A549 (cell line): Measurements from ENCODE around the gene KRT77. TPM values are rescaled to one million over a fixed set of nuclear protein-coding genes. Genes with fewer than 3 reads are reported as not detected.
A peak's percentile ranks its signal among the peaks of the same experiment; 100 is the strongest.

Source experiments
- ATAC-seq, 2 experiments: fragments of 200-7000 bp in 1 of 2; fragments of >200 bp in 1 of 2; cut with Nextera tagmentation in 1 of 2; cut with Tn5 transposase in 1 of 2; 3 replicates each; pipeline versions ENCODE4 v1.8.0 to v1.9.1; 2018 to 2020; ENCODE audit warnings: mild to moderate bottlenecking in 1 of 2, moderate library complexity in 1 of 2
- CTCF ChIA-PET: fragments of 300-600 bp; sonication (Branson Sonifier 250); formaldehyde crosslinking; extraction: SDS; loops from one replicate; lab custom pipeline; 2021; ENCODE audit warnings: antibody characterized with exemption, inconsistent platforms; lab: Yijun Ruan, JAX
- POLR2A ChIA-PET: fragments of 350-600 bp; formaldehyde crosslinking; extraction: SDS; loops from one replicate; lab custom pipeline; 2021; ENCODE audit warnings: antibody characterized with exemption, inconsistent platforms; lab: Yijun Ruan, JAX
- DNase-seq, 2 experiments: peaks; one replicate each; pipeline versions ENCODE4 v3.0.0 to v3.0.0-alpha.2; 2011 to 2016; ENCODE audit warnings: low read depth in 1 of 2, low spot score in 1 of 2
- FAIRE-seq: peaks from 2 replicates; lab custom pipeline; 2011; peaks lifted over from hg19 to GRCh38; lab: Jason Lieb, UNC
- H3K27ac ChIP-seq, 2 experiments: fragments of >200 bp; sonication (Bioruptor Twin); formaldehyde crosslinking; 3 replicates each; pipeline ENCODE4 v1.5.1; 2016 to 2017
- H3K4me1 ChIP-seq: fragments of >200 bp; sonication (Bioruptor Twin); formaldehyde crosslinking; 3 replicates; pipeline ENCODE4 v1.6.1; 2016
- H3K4me2 ChIP-seq: fragments of >200 bp; sonication (Bioruptor Twin); formaldehyde crosslinking; 3 replicates; pipeline ENCODE4 v1.6.1; 2016
- H3K4me3 ChIP-seq: fragments of >200 bp; sonication (Bioruptor Twin); formaldehyde crosslinking; 3 replicates; pipeline ENCODE4 v1.5.1; 2016
- H3K9me3 ChIP-seq: fragments of >200 bp; sonication (Bioruptor Twin); formaldehyde crosslinking; 3 replicates; pipeline ENCODE4 v1.6.1; 2016
- CBX2 ChIP-seq: fragments of 200-600 bp; sonication (generic); IDR thresholded peaks from 2 replicates; pipeline ENCODE4 v1.6.1; 2016; ENCODE audit warnings: low read depth, mild to moderate bottlenecking, borderline replicate concordance
- CEBPB ChIP-seq, 2 experiments: fragments of >200 bp in 1 of 2; sonication (Bioruptor Twin) in 1 of 2; formaldehyde crosslinking in 1 of 2; IDR thresholded peaks; 2 replicates each; pipeline ENCODE4 v1.6.1; 2012 to 2016
- EHMT2 ChIP-seq: fragments of 200-600 bp; sonication (generic); IDR thresholded peaks from 2 replicates; pipeline ENCODE4 v1.6.1; 2016; ENCODE audit warnings: antibody characterized with exemption, low read depth, mild to moderate bottlenecking, moderate library complexity
- EP300 ChIP-seq, 2 experiments: fragments of >200 bp; sonication (Bioruptor Twin); formaldehyde crosslinking; IDR thresholded peaks; 2 replicates in 1 of 2; 3 replicates in 1 of 2; pipeline ENCODE4 v1.6.1; 2016 to 2017
- JUNB ChIP-seq: fragments of >200 bp; sonication (Bioruptor Twin); formaldehyde crosslinking; IDR thresholded peaks from 2 replicates; pipeline ENCODE4 v1.6.1; 2016
- MAZ ChIP-seq: fragments of 150-350 bp; IDR thresholded peaks from 2 replicates; pipeline ENCODE4 v1.6.1; 2014; ENCODE audit warnings: antibody characterized with exemption, low read depth, low read length, borderline replicate concordance
- NR3C1 ChIP-seq: fragments of >200 bp; sonication (Bioruptor Twin); formaldehyde crosslinking; IDR thresholded peaks from 3 replicates; pipeline ENCODE4 v1.6.1; 2017
- RAD21 ChIP-seq, 2 experiments: fragments of >200 bp in 1 of 2; sonication (Bioruptor Twin) in 1 of 2; formaldehyde crosslinking in 1 of 2; IDR thresholded peaks in 1 of 2; conservative IDR thresholded peaks in 1 of 2; 2 replicates in 1 of 2; 3 replicates in 1 of 2; pipeline ENCODE4 v1.6.1; 2012 to 2018; ENCODE audit warnings: inconsistent platforms in 1 of 2
- SMC3 ChIP-seq: fragments of >200 bp; sonication (Bioruptor Twin); formaldehyde crosslinking; IDR thresholded peaks from 3 replicates; pipeline ENCODE4 v1.6.1; 2018; ENCODE audit warnings: inconsistent platforms
- TP53 ChIP-seq: fragments of 250-450 bp; sonication (Bioruptor Pico); IDR thresholded peaks from 2 replicates; pipeline ENCODE4 v1.5.0; 2021; ENCODE audit warnings: mild to moderate bottlenecking, moderate library complexity
- ZSCAN20 ChIP-seq: fragments of 250-450 bp; sonication (Bioruptor Pico); IDR thresholded peaks from 2 replicates; pipeline ENCODE4 v1.8.0; 2022; ENCODE audit warnings: mild to moderate bottlenecking, moderate library complexity
- WGBS: methylation state at CpG from one replicate; pipeline ENCODE4 v1.1.6; 2017; ENCODE audit errors: missing lambda C conversion rate; 5-methylcytosine and 5-hydroxymethylcytosine counted together
- polyA plus RNA-seq, 4 experiments: library from polyadenylated mRNA; depleted of rRNA in 3 of 4; stranded (reverse); fragments of >200 nt; fragmentation: RNase III in 1 of 4; extraction: RNeasy Plus Mini Kit Qiagen cat#74134 plus additional on column Dnase treatment in 1 of 4; gene quantifications; 2 replicates in 3 of 4; 3 replicates in 1 of 4; pipeline ENCODE4 v1.2.3, GENCODE V29; 2011 to 2017
- TF ChIP-seq, protein P1 (sequence below): fragments of >200 bp; sonication (Bioruptor Twin); formaldehyde crosslinking; IDR thresholded peaks from 3 replicates; pipeline ENCODE4 v1.5.1; 2016
- TF ChIP-seq, protein P2 (sequence below): fragments of 150-350 bp; IDR thresholded peaks from 2 replicates; pipeline ENCODE4 v1.6.1; 2014; ENCODE audit warnings: low read depth, mild to moderate bottlenecking, low read length
- TF ChIP-seq, protein P3 (sequence below): IDR thresholded peaks from 2 replicates; pipeline ENCODE4 v1.6.1; 2012
- TF ChIP-seq, protein P4 (sequence below): fragments of 200-600 bp; sonication (generic); IDR thresholded peaks from 2 replicates; pipeline ENCODE4 v1.6.1; 2016; ENCODE audit warnings: antibody characterized with exemption, mild to moderate bottlenecking, moderate library complexity

The KRT77 gene
- polyA plus RNA-seq, 2 of the 4 experiments (the other 2 are of a cell fraction): 0.03 TPM; not detected in 1

DNA sequence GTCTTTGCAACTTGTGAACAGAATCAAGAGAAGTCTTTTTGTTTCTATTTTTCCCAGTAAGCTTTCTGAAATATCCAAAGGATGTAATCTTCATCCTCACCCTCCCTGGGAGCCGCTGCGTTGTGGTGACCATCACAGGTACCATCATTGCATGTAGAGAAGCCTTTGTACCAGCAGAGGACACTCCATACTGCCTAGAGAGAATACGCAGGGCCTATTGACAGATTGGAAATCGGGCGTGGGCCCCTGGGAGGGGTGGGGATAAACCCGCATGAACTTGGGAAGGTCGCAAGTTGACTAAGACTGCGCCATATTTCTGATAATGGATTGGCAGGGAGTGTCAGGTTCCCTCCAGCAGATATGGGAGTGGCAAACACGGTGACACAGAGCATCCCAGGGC is 35.8 kb downstream of the KRT77 start:
- ATAC-seq: peak in 1 of 2 experiments; percentile 73; a peak in 3 of 6 replicates
- 67% methylated on average over 9 of the region's 9 CpGs for WGBS
- TF ChIP-seq, protein P1, sequence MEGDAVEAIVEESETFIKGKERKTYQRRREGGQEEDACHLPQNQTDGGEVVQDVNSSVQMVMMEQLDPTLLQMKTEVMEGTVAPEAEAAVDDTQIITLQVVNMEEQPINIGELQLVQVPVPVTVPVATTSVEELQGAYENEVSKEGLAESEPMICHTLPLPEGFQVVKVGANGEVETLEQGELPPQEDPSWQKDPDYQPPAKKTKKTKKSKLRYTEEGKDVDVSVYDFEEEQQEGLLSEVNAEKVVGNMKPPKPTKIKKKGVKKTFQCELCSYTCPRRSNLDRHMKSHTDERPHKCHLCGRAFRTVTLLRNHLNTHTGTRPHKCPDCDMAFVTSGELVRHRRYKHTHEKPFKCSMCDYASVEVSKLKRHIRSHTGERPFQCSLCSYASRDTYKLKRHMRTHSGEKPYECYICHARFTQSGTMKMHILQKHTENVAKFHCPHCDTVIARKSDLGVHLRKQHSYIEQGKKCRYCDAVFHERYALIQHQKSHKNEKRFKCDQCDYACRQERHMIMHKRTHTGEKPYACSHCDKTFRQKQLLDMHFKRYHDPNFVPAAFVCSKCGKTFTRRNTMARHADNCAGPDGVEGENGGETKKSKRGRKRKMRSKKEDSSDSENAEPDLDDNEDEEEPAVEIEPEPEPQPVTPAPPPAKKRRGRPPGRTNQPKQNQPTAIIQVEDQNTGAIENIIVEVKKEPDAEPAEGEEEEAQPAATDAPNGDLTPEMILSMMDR: peak; percentile 19; the same call in 1 of the 3 replicates
- TF ChIP-seq ZSCAN20 (CRISPR knock-in tag): no peak
- TF ChIP-seq JUNB: no peak
- TF ChIP-seq SMC3: peak; percentile 42
- TF ChIP-seq CBX2: no peak
- peak in 1 of 2 experiments; percentile 59; a peak in 3 of 5 replicates for TF ChIP-seq RAD21 (conservative IDR thresholded peaks at IDR 0.05 in 1 of 2, IDR thresholded peaks at IDR 0.05 in 1 of 2)
- no peak for TF ChIP-seq EHMT2
- ChIA-PET CTCF (interaction anchor here (0.7 to 2.0 kb wide), 6 partner anchors 19 to 207 kb away, joined by 3 to 8 read pairs (median 3); no protein-coding TSS in a partner anchor), POLR2A (no interaction called here)
- H3K9me3 ChIP-seq: no peaks in the 10 kb centered on the region
- H3K4me3 ChIP-seq: no peak overlapping the region
- H3K27ac ChIP-seq: no peak overlapping the region
- DNase-seq: peak; percentile 21 to 33
- H3K4me2 ChIP-seq: no peak overlapping the region
- no peak for FAIRE-seq
- H3K4me1 ChIP-seq: no peaks in the 10 kb centered on the region; the same call in 2 of the 3 replicates

DNA sequence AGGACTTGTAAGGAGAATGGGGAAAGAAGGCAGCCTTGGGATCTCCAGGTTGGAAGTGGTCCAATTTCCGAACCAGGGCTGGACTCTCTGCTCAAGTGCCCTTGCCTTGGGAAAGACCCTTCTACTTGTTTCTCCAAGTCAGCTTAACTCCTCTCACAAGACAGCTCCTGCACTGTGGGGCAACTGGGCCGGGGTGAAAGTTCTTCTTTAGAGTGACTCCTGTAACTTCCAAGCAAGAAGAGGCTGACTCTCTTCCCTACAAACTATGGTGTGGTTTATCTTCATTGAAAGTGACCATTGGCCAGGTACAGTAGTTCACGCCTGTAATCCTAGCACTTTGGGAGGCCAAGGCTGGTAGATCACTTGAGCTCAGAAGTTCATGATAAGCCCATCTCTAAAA is 36.9 kb downstream of the KRT77 start:
- Histone ChIP-seq H3K4me2 (no peak overlapping the region), H3K27ac (no peak overlapping the region), H3K9me3 (no peaks in the 10 kb centered on the region), H3K4me3 (no peak overlapping the region), H3K4me1 (no peaks in the 10 kb centered on the region)
- no peak for FAIRE-seq
- TF ChIP-seq NR3C1 (no peak), EP300 (IDR thresholded peaks at IDR 0.05) (no peak), CEBPB (IDR thresholded peaks at IDR 0.05) (no peak), MAZ (no peak), TP53 (CRISPR knock-in tag) (no peak)
- TF ChIP-seq, protein P1: no peak
- TF ChIP-seq, protein P2, sequence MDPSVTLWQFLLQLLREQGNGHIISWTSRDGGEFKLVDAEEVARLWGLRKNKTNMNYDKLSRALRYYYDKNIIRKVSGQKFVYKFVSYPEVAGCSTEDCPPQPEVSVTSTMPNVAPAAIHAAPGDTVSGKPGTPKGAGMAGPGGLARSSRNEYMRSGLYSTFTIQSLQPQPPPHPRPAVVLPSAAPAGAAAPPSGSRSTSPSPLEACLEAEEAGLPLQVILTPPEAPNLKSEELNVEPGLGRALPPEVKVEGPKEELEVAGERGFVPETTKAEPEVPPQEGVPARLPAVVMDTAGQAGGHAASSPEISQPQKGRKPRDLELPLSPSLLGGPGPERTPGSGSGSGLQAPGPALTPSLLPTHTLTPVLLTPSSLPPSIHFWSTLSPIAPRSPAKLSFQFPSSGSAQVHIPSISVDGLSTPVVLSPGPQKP: no peak
- TF ChIP-seq, protein P3, sequence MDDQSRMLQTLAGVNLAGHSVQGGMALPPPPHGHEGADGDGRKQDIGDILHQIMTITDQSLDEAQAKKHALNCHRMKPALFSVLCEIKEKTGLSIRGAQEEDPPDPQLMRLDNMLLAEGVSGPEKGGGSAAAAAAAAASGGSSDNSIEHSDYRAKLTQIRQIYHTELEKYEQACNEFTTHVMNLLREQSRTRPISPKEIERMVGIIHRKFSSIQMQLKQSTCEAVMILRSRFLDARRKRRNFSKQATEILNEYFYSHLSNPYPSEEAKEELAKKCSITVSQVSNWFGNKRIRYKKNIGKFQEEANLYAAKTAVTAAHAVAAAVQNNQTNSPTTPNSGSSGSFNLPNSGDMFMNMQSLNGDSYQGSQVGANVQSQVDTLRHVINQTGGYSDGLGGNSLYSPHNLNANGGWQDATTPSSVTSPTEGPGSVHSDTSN: no peak
- DNase-seq: no peak
- CTCF ChIA-PET: interaction anchor here (0.9 to 2.0 kb wide), 5 partner anchors 10 to 213 kb away, joined by 3 to 8 read pairs (median 3); no protein-coding TSS in a partner anchor
- 39% methylated on average over 3 of the region's 3 CpGs for WGBS
- POLR2A ChIA-PET: no interaction called here
- ATAC-seq: no peak

DNA sequence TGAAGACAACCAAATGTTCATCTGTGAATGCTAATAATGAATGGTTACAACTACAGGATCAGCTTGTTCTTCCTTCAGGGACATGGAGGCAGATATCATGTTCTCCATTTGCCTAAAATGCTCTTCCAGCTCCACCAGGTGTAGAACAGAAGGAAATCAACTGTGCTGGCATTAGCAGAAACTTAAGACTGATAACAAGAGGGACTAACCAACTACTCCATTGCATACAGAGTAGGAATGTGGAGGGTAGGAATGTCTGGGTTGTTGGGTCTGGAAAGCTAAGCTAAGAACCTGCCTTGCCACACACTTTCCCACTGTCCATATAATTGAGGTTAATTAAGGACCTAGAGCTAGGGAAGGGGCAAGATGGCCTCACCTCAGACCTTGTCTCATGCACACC is 39.9 kb downstream of the KRT77 start:
- no peak for DNase-seq
- no peak for FAIRE-seq
- ATAC-seq: no peak
- no peak overlapping the region for H3K4me2 ChIP-seq
- H3K4me3 ChIP-seq: no peak overlapping the region
- TF ChIP-seq, protein P4, sequence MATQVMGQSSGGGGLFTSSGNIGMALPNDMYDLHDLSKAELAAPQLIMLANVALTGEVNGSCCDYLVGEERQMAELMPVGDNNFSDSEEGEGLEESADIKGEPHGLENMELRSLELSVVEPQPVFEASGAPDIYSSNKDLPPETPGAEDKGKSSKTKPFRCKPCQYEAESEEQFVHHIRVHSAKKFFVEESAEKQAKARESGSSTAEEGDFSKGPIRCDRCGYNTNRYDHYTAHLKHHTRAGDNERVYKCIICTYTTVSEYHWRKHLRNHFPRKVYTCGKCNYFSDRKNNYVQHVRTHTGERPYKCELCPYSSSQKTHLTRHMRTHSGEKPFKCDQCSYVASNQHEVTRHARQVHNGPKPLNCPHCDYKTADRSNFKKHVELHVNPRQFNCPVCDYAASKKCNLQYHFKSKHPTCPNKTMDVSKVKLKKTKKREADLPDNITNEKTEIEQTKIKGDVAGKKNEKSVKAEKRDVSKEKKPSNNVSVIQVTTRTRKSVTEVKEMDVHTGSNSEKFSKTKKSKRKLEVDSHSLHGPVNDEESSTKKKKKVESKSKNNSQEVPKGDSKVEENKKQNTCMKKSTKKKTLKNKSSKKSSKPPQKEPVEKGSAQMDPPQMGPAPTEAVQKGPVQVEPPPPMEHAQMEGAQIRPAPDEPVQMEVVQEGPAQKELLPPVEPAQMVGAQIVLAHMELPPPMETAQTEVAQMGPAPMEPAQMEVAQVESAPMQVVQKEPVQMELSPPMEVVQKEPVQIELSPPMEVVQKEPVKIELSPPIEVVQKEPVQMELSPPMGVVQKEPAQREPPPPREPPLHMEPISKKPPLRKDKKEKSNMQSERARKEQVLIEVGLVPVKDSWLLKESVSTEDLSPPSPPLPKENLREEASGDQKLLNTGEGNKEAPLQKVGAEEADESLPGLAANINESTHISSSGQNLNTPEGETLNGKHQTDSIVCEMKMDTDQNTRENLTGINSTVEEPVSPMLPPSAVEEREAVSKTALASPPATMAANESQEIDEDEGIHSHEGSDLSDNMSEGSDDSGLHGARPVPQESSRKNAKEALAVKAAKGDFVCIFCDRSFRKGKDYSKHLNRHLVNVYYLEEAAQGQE: no peak
- CTCF ChIA-PET: interaction anchor here (1.1 kb wide), 1 partner anchor 24 kb away, joined by 3 read pairs; no protein-coding TSS in a partner anchor
- no peaks in the 10 kb centered on the region for H3K9me3 ChIP-seq
- POLR2A ChIA-PET: no interaction called here
- H3K4me1 ChIP-seq: no peaks in the 10 kb centered on the region
- no peak overlapping the region for H3K27ac ChIP-seq
